Fibroblast of the conjunctiva (primary cell): ENCODE measurements around the gene IPCEF1.

Experiments used
- DNase-seq: peaks from one replicate; pipeline ENCODE4 v3.0.0-alpha.2; 2010; ENCODE audit warnings: low read depth

Gene IPCEF1

GRCh38 chr6:154356690-154357089 lies at the start of gene IPCEF1:
Gene IPCEF1 (minus strand): TSS chr6:154356803. CDS start chr6:154265947, 90,856 bp downstream.
- no peak for DNase-seq

- DNase-seq = no peak
Observed at GRCh38 chr6:154406301-154406700, 49.7 kb upstream of the IPCEF1 start.

GRCh38 chr6:154404791-154405400 lies 48.3 kb upstream of the IPCEF1 start:
- DNase-seq = no peak

GRCh38 chr6:154403788-154404187 lies 47.2 kb upstream of the IPCEF1 start:
- DNase-seq = peak; percentile 56

- no peak for DNase-seq
Observed at GRCh38 chr6:154402081-154402780, 45.6 kb upstream of the IPCEF1 start.

GRCh38 chr6:154399097-154399496 lies 42.5 kb upstream of the IPCEF1 start:
- DNase-seq = no peak

- no peak for DNase-seq
Observed at GRCh38 chr6:154397491-154398195, 41.0 kb upstream of the IPCEF1 start.

GRCh38 chr6:154395878-154396277 lies 39.3 kb upstream of the IPCEF1 start:
- DNase-seq = no peak

GRCh38 chr6:154395316-154395715 lies 38.7 kb upstream of the IPCEF1 start:
- DNase-seq = no peak

GRCh38 chr6:154394571-154394970 lies 38.0 kb upstream of the IPCEF1 start:
- no peak for DNase-seq

- no peak for DNase-seq
Observed at GRCh38 chr6:154390034-154390433, 33.4 kb upstream of the IPCEF1 start.

GRCh38 chr6:154388803-154389202 lies 32.2 kb upstream of the IPCEF1 start:
- DNase-seq = no peak

- peak; percentile 67 for DNase-seq
Observed at GRCh38 chr6:154386848-154387717, 30.5 kb upstream of the IPCEF1 start.

GRCh38 chr6:154384191-154384590 lies 27.6 kb upstream of the IPCEF1 start:
- DNase-seq = no peak

- DNase-seq = no peak
Observed at GRCh38 chr6:154383273-154383672, 26.7 kb upstream of the IPCEF1 start.

GRCh38 chr6:154382740-154383139 lies 26.1 kb upstream of the IPCEF1 start:
- no peak for DNase-seq

GRCh38 chr6:154381548-154381947 lies 24.9 kb upstream of the IPCEF1 start:
- DNase-seq = no peak

- DNase-seq = no peak
Observed at GRCh38 chr6:154380741-154381140, 24.1 kb upstream of the IPCEF1 start.

GRCh38 chr6:154379585-154379984 lies 23.0 kb upstream of the IPCEF1 start:
- no peak for DNase-seq

GRCh38 chr6:154378518-154378917 lies 21.9 kb upstream of the IPCEF1 start:
- no peak for DNase-seq

- no peak for DNase-seq
Observed at GRCh38 chr6:154377726-154378125, 21.1 kb upstream of the IPCEF1 start.

GRCh38 chr6:154373971-154374370 lies 17.4 kb upstream of the IPCEF1 start:
- no peak for DNase-seq
